Mucosa of gallbladder (tissue), 1 donor: ENCODE results near the gene VDAC1. TPM values are rescaled to one million over a fixed set of nuclear protein-coding genes. Genes with fewer than 3 reads are reported as not detected.
"Not testable (repeated sequence)": the region's sequence is repeated elsewhere in the genome, so short reads cannot be mapped to it uniquely, and the experiment has no call there.

Source experiments
- DNase-seq: peaks from one replicate; pipeline ENCODE4 v3.0.0-alpha.2; 2020; ENCODE audit warnings: low spot score
- total RNA-seq: library from RNA; stranded (reverse); gene quantifications from one replicate; pipeline ENCODE4 v1.2.1, GENCODE V29; 2021
- donor health status: DM: no; HTN: no; CAD: no.

The VDAC1 gene, protein sequence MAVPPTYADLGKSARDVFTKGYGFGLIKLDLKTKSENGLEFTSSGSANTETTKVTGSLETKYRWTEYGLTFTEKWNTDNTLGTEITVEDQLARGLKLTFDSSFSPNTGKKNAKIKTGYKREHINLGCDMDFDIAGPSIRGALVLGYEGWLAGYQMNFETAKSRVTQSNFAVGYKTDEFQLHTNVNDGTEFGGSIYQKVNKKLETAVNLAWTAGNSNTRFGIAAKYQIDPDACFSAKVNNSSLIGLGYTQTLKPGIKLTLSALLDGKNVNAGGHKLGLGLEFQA
- 222 TPM for total RNA-seq

- peak; percentile 72 for DNase-seq
These were observed at the start of gene VDAC1 for GRCh38 chr5:134004626-134005416. TSS of gene VDAC1 (minus strand) at chr5:134004975. CDS start at chr5:133993012, 11,963 bp downstream.

GRCh38 chr5:134053840-134054338, 49.1 kb upstream of the VDAC1 start:
- peak; percentile 35 for DNase-seq

DNA sequence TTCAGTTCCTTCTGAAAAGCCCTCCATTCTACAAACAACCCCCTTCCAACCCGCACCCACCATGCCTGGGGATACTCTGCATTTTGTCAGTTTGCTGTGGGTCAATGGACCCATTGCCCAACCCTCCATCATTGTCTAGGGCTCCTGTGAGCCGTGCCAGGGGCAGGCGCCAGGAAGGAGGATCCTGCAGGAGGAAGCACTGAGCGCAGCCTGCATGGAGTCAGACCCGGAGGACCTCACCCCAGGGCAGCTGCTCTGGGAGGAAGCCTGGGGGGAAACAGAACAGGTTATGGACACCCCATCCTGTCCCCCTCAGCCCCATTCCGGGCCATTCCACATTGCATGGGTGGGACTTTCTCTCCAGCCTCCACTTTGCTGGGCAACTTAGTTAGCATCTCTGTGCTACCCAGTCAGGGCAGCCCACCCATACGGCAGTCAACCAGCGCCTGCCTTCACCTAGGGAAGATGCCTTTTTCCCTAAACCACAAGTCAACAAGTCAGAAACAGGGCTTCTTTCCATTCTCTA, 48.6 kb upstream of the VDAC1 start:
- DNase-seq = no peak

- DNase-seq = no peak
These were observed 46.5 kb upstream of the VDAC1 start for GRCh38 chr5:134051305-134051704.

- DNase-seq = no peak
These were observed 44.1 kb upstream of the VDAC1 start for GRCh38 chr5:134048864-134049263.

DNA sequence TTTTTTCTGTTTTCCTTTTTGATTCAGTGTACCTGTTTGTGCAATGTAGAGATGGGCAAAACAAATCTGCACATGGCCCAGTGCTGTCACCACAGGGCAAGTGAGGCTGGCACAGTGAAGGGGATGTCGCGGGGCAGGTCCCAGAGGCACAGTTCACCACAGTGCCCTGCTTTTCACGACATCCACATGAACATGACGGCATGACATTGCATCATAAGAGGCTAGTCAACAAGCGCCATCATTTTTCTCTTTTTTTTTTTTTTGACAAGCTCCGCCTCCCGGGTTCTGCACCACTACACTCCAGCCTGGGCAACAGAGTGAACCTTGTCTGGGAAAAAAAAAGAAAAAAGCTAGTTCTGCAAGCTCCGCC, 42.9 kb upstream of the VDAC1 start:
- no peak for DNase-seq

DNA sequence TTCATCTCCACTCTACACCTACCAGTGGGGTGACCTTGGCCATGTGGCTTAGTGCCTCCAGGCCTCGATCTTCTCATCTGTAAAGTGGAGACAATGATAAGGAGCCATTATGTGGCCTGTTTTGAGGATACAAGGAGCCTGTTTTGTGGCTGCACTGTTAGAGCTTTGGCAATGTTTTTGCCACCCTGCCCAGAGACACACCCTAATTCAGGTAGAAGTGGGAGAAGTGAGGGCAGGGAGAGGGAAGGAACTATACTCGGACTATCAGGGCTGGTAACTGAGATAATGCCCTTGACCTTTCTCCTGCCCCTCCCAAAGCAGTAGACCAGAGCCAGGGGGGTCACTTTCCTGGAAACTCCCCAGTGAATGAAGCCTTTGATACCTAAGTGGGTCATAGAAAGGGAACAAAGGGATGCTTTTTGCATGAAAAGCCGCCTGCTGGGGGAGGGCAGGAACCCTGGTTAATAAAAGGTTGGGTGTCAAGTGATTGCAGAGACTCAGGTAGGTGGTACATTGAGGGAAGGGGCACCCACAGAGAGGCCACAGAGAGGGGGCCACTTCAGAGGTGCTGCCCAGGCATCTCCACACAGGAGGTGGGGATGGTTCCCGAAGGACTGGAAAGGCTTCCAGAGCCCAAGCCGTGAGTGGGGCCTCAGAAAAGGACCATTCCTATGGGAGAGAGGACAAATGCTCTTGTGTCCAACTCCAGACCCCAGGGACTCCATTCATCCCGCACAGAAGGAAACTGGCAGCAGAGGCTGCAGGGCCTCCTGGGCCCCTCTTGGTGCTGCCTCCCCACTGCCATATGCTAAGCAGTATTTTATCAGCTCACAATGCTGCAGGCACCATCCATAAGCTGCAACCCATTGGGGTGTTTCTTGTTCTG, 42.3 kb upstream of the VDAC1 start:
- DNase-seq = no peak

- DNase-seq = no peak
These were observed 41.6 kb upstream of the VDAC1 start for GRCh38 chr5:134046330-134046729.

- DNase-seq = no peak
These were observed 39.3 kb upstream of the VDAC1 start for GRCh38 chr5:134043793-134044792.

DNA sequence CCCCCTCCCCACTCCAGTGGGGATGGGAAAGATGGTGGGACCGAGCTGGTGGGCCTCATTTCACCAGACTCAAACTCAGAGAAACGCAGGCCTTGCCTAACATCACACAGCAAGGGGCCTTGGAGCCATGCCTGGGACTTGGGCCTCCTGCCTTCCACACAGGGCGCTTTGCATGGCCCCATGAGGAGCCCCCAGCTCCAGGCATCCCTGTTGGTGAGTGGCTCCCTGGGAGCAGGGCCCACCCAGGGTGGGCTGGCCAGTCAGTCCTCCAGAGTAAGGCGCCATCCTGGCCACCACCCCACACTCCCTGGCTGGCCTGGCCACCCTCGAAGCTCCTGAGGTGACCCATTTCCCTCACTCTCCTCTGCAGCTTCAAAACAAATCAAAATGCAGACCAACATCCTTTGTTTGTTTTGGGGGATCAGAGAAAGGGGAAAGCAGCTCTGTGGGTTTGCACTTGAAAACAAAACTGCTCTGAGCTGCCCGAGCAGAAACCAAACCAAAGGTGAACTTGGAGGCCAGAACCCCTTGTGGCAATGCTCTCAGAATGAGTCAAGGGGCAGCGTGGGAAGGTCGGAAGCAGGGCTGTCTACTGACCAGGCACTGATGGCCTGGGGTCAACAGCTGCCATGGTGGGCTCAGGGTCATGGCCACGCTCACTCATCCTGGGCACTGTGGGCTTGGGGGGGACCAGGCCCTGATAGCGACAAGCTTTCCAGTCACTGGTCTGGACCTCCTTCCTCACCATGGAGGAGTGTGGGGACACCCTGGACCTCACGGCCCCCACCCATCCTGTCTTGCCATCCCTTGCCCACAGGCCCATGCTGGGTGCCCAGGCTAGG, 37.0 kb upstream of the VDAC1 start:
- DNase-seq = no peak

DNA sequence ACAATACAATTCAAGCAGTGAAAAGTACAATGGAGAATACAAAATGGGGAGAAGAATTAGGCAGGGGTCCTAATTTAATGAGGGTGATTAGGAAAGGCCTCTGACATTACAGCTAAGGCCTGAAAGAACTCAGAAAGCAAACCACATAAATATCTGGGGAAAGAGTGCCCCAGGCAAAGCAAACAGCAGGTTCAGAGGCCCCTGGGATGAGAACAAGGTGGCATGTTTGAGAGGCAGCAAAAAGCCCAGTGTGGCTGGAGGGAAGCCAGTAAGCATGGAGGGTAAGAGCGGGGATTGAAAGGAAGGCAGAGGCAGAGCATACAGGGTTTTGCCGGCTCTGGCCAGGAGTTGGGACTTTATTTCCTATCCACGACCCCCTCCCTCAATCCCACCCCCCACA, 33.4 kb upstream of the VDAC1 start:
- no peak for DNase-seq

DNA sequence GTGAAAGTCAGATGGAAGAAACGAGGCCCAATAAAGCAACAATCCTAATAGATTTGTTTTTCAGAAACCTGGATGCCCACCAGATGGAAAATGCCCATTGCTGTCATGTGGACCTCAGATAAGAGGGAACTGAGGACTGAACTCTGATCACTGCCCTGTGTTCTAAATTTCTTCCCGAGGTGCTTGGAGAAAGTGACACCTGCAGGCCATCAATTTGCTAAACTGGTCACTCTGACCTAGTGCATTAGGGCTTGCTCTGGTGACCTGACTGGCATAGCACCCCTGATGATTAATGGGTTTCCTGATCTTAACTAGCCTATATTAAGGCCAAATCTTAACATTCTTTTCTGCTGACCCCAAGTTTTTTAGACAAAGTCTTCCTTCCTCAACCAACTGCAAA, 32.4 kb upstream of the VDAC1 start:
- no peak for DNase-seq

- DNase-seq = no peak
These were observed 29.6 kb upstream of the VDAC1 start for GRCh38 chr5:134034326-134034725.

- DNase-seq = not testable (repeated sequence)
These were observed 25.7 kb upstream of the VDAC1 start for GRCh38 chr5:134030303-134030964.

DNA sequence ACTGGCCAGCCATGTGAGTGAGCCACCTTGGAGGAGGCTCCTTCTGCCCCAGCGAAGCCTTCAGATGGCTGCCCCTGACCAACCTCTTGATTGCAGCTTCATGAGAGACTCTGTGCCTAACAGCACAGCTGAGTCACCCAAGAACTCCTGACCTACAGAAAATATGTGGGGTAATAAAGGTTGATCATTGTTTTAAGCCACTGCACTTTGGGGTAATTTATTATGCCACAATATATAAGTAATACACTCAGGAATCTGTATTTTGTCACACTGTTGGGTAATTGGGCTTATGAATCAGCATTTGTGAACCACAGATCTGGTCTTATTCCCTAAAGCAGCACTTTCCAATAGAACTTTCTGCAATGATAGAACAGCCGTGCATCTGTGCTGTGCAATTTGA, 24.4 kb upstream of the VDAC1 start:
- DNase-seq = no peak

GRCh38 chr5:134028496-134028895, 23.7 kb upstream of the VDAC1 start:
- no peak for DNase-seq

GRCh38 chr5:134027288-134027615, 22.5 kb upstream of the VDAC1 start:
- DNase-seq = no peak

GRCh38 chr5:134026521-134027287, 21.9 kb upstream of the VDAC1 start:
- peak; percentile 56 for DNase-seq
